Large intestine (tissue), 3 donors: ENCODE measurements around the gene UBE2S. TPM values are rescaled to one million over a fixed set of nuclear protein-coding genes. Genes with fewer than 3 reads are reported as not detected.
"Not testable (repeated sequence)": the region's sequence is repeated elsewhere in the genome, so short reads cannot be mapped to it uniquely, and the experiment has no call there.

ENCODE experiments used
- DNase-seq, 2 donors: peaks; one replicate each; pipeline versions ENCODE4 v3.0.0 to v3.0.0-alpha.2; 2013
- H3K27ac ChIP-seq: one replicate; pipeline ENCODE4 v1.5.1; 2013; ENCODE audit warnings: low read length
- H3K27me3 ChIP-seq: 2 replicates; pipeline ENCODE4 v1.6.1; 2013; ENCODE audit warnings: low read length; ENCODE audit not compliant: control insufficient read depth, insufficient read depth
- H3K36me3 ChIP-seq: 2 replicates; pipeline ENCODE4 v1.6.1; 2013; ENCODE audit warnings: low read length; ENCODE audit not compliant: control insufficient read depth, insufficient read depth
- H3K4me1 ChIP-seq: one replicate; pipeline ENCODE4 v1.6.1; 2013; ENCODE audit warnings: low read length; ENCODE audit not compliant: control insufficient read depth, insufficient read depth
- H3K4me3 ChIP-seq: one replicate; pipeline ENCODE4 v1.5.1; 2013; ENCODE audit warnings: low read length
- H3K9me3 ChIP-seq: one replicate; pipeline ENCODE4 v1.6.1; 2013; ENCODE audit warnings: mild to moderate bottlenecking, low read depth, low read length, moderate library complexity; ENCODE audit not compliant: control insufficient read depth
- WGBS: methylation state at CpG from one replicate; pipeline ENCODE4 v1.1.5; 2013; ENCODE audit warnings: low lambda C conversion rate; ENCODE audit not compliant: insufficient coverage; 5-methylcytosine and 5-hydroxymethylcytosine counted together
- polyA plus RNA-seq: library from polyadenylated mRNA; unstranded; fragments of 120-200 nt; gene quantifications from one replicate; pipeline ENCODE4 v1.2.1, GENCODE V29; 2013

UBE2S gene
- polyA plus RNA-seq, 1 donor = 29.9 TPM

DNA sequence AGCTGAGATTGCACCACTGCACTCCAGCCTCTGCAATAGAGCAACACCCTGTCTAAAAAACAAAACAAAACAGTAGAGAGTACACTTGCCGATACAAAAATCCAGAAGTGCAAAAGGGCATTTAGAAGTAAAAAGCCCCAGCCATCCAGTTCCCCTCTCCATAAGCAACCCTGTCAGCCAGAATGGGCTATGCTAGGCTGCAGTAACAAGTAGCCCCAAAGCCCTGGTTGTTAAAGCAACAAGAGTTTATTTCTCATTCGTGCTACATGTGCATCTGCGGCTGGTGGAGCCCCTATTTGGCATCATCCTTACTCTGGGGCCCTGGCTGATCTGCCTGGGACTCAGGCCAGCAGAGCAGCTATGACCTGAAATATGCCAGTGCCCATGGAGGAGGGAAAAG lies 16.9 kb upstream of the UBE2S start:
- DNase-seq = no peak
- Histone ChIP-seq H3K36me3 (no peaks in the 10 kb centered on the region), H3K27ac (no peak overlapping the region), H3K9me3 (no peaks in the 10 kb centered on the region), H3K4me3 (no peak overlapping the region), H3K27me3 (peaks cover 18% of the 10 kb centered on the region), H3K4me1 (no peaks in the 10 kb centered on the region)
- 71% methylated on average over 1 of the region's 3 CpGs for WGBS

DNA sequence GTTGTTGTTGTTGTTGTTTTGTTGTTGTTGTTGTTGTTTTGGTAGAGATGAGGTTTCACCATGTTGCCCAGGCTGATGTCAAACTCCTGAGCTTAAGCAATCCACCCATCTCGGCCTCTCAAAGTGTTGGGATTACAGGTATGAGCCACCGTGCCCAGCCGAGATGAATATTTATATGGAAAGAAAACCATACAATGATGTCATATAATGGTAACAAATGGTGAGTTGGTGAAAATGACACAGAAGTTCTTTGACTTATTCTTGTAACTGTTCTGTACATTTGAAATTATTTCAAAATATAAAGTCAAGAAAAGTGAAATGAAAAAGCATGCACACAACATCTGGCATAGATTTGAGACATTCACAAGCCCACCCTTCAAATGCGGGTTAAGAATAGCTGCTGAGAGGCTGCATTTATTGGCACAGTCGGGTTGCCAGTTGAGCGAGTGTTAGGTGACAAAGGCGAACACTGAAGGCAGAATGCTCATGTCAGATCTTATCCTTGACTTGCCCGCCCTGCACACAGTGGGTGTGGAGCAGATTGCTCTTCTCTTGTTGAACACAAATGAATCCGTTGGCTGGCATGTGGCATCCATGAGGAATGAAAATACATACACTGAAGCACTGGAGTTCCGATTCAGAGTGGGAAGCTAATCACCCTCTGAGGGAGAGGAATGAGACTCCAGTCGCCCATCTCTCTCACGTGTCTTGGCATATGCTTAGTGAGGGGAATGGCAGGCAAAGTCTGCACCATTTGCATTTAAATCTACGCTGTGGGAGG lies 15.8 kb upstream of the UBE2S start:
- 70% methylated on average over 4 of the region's 13 CpGs for WGBS
- Histone ChIP-seq H3K36me3 (no peaks in the 10 kb centered on the region), H3K27me3 (peaks cover 13% of the 10 kb centered on the region), H3K4me1 (no peaks in the 10 kb centered on the region), H3K27ac (no peak overlapping the region), H3K4me3 (no peak overlapping the region), H3K9me3 (no peaks in the 10 kb centered on the region)
- no peak for DNase-seq

DNA sequence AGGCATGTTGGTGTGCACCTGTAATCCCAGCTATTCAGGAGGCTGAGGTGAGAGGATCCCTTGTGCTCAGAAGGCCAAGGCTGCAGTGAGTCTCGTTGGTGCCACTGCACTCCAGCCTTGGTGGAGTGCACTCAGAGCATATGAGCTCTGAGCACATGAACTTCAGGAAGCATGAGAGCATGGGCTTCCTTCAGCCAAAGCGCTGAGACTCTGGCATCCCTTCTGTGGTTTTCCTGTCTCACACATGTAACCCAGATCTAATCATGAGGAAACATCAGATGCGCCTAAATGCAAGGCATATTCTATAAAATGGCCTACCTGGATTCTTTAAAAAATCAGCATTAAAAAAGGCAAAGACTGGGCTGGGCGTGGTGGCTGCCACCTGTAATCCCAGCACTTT lies 13.7 kb upstream of the UBE2S start:
- not testable (repeated sequence) for H3K4me1 ChIP-seq, H3K4me3 ChIP-seq, DNase-seq, H3K27me3 ChIP-seq, H3K9me3 ChIP-seq, H3K27ac ChIP-seq, H3K36me3 ChIP-seq
- WGBS = 100% methylated on average over 1 of the region's 4 CpGs

DNA sequence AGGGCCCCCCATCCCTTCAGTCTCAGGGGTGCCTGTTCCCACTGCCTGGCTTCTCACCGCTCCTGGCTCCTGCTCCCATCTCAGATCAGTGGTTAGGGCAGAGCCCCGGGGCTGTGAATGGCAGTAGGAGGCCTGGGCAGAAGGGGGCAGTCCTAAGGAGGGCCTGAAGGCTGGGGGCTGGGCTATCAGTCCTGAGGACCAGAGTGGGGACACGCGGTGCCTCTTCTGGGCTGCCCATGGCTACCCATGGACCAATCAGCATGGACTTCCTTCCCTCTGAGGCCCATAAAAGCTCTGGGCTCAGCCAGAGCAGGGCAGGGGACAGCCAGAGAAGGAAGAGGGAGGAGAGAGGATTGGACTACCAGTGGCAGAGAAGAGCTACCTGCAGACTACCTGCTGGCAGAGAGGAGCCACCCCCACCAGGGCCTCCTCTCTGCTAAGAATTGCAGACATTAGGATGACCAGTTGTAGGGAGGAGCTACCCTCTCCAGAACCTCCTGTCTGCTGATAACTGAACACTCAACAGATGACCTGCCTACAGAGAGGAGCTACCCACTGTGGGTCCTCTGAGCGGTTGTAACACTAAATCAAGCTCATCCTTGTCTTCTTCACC lies 12.1 kb upstream of the UBE2S start:
- no CpG with 5 or more reads among the region's 5 CpGs for WGBS
- Histone ChIP-seq H3K4me1 (no peaks in the 10 kb centered on the region), H3K27ac (no peak overlapping the region), H3K4me3 (no peak overlapping the region), H3K9me3 (no peaks in the 10 kb centered on the region), H3K36me3 (no peaks in the 10 kb centered on the region), H3K27me3 (peaks cover 9% of the 10 kb centered on the region)
- DNase-seq = no peak

DNA sequence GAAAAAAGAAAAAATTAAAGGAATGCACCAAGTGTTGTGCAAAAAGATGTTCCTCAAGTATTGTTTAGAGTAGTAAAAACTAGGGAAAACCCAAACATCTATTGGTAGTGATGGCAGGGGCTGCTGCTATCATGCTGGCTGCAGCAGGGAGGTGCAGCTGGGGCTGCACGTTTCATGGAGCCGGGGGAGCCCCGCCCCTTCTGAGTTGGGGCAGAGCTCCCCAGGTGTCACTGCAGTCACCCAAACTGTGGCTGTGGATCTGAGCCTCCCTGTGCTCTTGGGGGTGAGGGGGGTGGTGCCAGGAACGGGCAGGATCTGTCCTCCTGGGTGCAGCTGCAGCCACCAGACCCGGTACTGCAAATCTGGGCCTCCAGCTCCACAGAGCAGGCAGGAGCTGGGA lies 11.5 kb upstream of the UBE2S start:
- no peak overlapping the region for H3K27ac ChIP-seq
- no peaks in the 10 kb centered on the region for H3K36me3 ChIP-seq
- WGBS = no CpG with 5 or more reads among the region's 5 CpGs
- H3K4me3 ChIP-seq = no peak overlapping the region
- no peak for DNase-seq
- H3K4me1 ChIP-seq = no peaks in the 10 kb centered on the region
- peaks cover 5% of the 10 kb centered on the region for H3K27me3 ChIP-seq
- H3K9me3 ChIP-seq = no peaks in the 10 kb centered on the region

DNA sequence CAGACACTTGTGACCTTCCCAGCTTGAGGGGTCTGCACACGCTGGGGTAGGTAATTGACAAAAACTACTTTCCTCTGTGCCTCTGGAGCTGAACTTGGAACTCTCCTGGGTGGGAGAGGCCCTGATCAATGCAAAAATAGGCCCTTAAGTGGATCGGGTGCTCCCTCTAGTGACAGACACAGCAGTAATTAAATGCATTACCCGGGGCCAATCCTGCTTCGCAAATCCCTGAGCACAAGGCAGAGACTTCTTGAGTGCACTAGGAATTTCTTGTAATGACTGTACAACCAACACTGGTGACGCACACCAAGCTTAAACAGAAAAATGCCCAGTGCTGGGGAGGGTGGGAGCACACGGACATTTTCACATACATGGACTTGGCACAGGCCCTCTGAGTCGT lies 10.6 kb upstream of the UBE2S start:
- peak; percentile 67 to 72 for DNase-seq
- no peaks in the 10 kb centered on the region for H3K36me3 ChIP-seq
- WGBS = no CpG with 5 or more reads among the region's 7 CpGs
- no peak overlapping the region for H3K4me3 ChIP-seq
- no peak overlapping the region for H3K27ac ChIP-seq
- H3K4me1 ChIP-seq = no peaks in the 10 kb centered on the region
- peaks cover 5% of the 10 kb centered on the region for H3K27me3 ChIP-seq
- no peaks in the 10 kb centered on the region for H3K9me3 ChIP-seq

DNA sequence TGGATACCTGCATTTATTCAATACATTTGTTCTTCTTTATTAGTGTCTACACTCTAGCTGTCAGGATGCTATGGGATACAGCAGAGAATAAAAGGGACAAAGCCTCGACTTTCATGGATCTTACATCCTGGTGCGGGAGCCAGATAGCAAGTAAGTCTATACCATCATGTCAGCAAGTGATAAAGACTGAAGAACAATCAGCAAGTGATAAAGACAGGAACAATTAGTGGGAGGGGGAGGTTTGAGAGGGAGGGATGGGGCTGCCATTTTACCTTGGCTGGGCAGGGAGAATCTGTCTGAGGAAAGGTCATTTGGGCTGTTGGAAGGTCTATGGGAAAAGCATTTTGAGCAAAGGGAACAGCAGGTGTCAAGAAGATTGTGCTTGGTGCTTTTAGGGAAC lies 2.6 kb upstream of the UBE2S start:
- Histone ChIP-seq H3K27me3 (no peaks in the 10 kb centered on the region), H3K4me1 (peaks cover 13% of the 10 kb centered on the region), H3K36me3 (peaks cover 13% of the 10 kb centered on the region), H3K4me3 (no peak overlapping the region), H3K9me3 (no peaks in the 10 kb centered on the region), H3K27ac (no peak overlapping the region)
- WGBS = no CpG with 5 or more reads among the region's 2 CpGs
- DNase-seq = no peak

DNA sequence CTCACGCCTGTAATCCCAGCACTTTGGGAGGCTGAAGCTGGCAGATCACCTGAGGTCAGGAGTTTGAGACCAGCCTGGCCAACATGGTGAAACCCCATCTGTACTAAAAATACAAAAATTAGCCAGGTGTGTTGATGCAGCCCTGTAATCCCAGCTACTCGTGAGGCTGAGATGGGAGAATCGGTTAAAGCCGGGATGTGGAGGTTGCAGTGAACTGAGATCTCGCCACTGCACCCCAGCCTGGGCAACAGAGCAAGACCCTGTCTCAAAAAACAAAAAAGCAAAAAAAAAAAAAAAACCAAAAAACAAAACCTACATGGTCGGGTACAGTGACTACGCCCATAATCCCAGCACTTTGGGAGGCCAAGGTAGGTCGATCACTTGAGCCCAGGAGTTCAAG lies 1.6 kb upstream of the UBE2S start:
- WGBS = no CpG with 5 or more reads among the region's 8 CpGs
- not testable (repeated sequence) for DNase-seq, H3K27me3 ChIP-seq, H3K4me3 ChIP-seq, H3K9me3 ChIP-seq, H3K27ac ChIP-seq
- H3K4me1 ChIP-seq = peaks cover 13% of the 10 kb centered on the region
- H3K36me3 ChIP-seq = peaks cover 18% of the 10 kb centered on the region

DNA sequence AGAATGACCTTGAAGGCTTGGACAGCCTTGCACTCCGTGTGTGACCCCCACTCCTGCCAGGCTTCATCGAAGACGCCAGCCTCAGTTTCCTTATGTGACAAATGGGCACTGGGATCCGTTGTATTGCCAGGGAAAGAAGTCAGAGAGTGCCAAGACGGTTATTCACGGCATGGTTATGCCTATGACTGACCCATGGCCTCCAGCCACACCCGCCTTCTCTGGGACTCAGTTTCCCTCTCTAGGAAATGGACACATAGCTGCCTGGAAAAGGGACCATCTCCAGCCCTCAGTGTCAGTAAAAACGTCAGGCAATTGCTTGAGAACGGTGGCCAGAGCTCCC lies 915 bp upstream of the UBE2S start:
- no CpG with 5 or more reads among the region's 9 CpGs for WGBS
- no peaks in the 10 kb centered on the region for H3K27me3 ChIP-seq
- no peaks in the 10 kb centered on the region for H3K9me3 ChIP-seq

DNA sequence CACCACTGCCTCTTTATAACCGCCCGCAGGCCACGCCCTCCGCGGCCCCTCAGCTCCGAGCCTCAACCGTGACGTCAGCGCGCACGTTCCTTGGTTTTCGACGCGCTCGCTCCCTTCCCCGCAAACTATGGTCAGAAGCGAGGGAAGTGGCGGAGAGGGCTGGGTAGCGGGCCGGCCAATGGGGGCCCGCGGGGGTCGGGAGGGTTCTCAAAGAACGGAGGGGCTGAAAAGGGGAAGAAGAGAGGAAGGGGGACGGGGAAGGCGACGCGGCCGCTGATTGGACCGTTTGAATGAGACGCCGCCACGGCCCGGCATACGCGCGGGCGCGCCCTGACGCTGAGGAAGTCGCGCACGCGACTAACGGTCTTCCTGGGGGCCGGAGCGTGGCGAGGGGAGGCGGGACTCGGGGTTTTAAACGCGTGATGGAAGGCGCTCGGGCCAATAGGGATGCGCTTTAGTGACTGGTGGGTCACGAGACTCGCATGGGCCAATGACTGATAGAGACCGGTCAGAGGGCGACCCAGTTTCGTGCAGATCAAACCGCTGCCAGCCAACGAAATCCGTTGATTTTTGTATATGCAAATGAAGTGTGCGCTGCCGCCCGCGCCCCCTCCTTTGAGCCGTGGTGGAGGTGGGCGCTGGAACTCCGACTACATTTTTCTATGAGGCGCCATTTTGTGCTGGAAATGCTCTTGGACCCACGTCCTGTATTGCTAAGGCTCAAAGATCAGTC lies 378 bp upstream of the UBE2S start:
- peak overlapping the region; percentile 98 for H3K27ac ChIP-seq

More for the DNA sequence above, 915 bp upstream of the UBE2S start:
- Histone ChIP-seq H3K4me3 (peak overlapping the region; percentile 66), H3K27ac (peak overlapping the region; percentile 98), H3K36me3 (peaks cover 18% of the 10 kb centered on the region), H3K4me1 (peaks cover 13% of the 10 kb centered on the region)
- DNase-seq = no peak

More for the DNA sequence above, 378 bp upstream of the UBE2S start:
- H3K27me3 ChIP-seq = no peaks in the 10 kb centered on the region
- H3K4me3 ChIP-seq = peak overlapping the region; percentile 66
- DNase-seq = peak; percentile 99
- no CpG with 5 or more reads among the region's 72 CpGs for WGBS
- peaks cover 24% of the 10 kb centered on the region for H3K36me3 ChIP-seq
- no peaks in the 10 kb centered on the region for H3K9me3 ChIP-seq
- H3K4me1 ChIP-seq = peaks cover 13% of the 10 kb centered on the region
